ENCODE measurements around the gene TRERF1. TPM values are rescaled to one million over a fixed set of nuclear protein-coding genes. Genes with fewer than 3 reads are reported as not detected.

Gene TRERF1
- total RNA-seq, 4 donors from 2014 or later: 1.6 to 4.1 (median 2.6) TPM

GRCh38 chr6:42287756-42288155 lies 164.0 kb downstream of the TRERF1 start:
- Histone ChIP-seq H3K4me3 (replicated peaks in 1 of 3) (no peak overlapping the region), H3K9me3 (no peaks in the 10 kb centered on the region), H3K27me3 (no peaks in the 10 kb centered on the region), H3K27ac (no peak overlapping the region), H3K36me3 (no peaks in the 10 kb centered on the region), H3K4me1 (no peaks in the 10 kb centered on the region)
- WGBS, 2 donors: 83 to 90% methylated on average over 2 of the region's 2 CpGs
- TF ChIP-seq, protein P1, sequence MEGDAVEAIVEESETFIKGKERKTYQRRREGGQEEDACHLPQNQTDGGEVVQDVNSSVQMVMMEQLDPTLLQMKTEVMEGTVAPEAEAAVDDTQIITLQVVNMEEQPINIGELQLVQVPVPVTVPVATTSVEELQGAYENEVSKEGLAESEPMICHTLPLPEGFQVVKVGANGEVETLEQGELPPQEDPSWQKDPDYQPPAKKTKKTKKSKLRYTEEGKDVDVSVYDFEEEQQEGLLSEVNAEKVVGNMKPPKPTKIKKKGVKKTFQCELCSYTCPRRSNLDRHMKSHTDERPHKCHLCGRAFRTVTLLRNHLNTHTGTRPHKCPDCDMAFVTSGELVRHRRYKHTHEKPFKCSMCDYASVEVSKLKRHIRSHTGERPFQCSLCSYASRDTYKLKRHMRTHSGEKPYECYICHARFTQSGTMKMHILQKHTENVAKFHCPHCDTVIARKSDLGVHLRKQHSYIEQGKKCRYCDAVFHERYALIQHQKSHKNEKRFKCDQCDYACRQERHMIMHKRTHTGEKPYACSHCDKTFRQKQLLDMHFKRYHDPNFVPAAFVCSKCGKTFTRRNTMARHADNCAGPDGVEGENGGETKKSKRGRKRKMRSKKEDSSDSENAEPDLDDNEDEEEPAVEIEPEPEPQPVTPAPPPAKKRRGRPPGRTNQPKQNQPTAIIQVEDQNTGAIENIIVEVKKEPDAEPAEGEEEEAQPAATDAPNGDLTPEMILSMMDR (IDR thresholded peaks at IDR 0.05): no peak
- TF ChIP-seq POLR2A (IDR thresholded peaks at IDR 0.05): no peak
- no peak for DNase-seq
- intact Hi-C loops (cut with DNase I): no loop called here

- DNase-seq: no peak
- WGBS, 2 donors: 55 to 77% methylated on average over 7 of the region's 7 CpGs
- Histone ChIP-seq H3K4me3 (replicated peaks in 1 of 3) (no peak overlapping the region), H3K4me1 (peaks cover 6 to 26% of the 10 kb centered on the region in 2 donors), H3K36me3 (no peaks in the 10 kb centered on the region), H3K27ac (no peak overlapping the region), H3K27me3 (no peaks in the 10 kb centered on the region), H3K9me3 (no peaks in the 10 kb centered on the region)
- TF ChIP-seq, protein P1 (IDR thresholded peaks at IDR 0.05): no peak
- no peak for TF ChIP-seq POLR2A (IDR thresholded peaks at IDR 0.05)
- intact Hi-C loops (cut with DNase I): no loop called here
Observed at GRCh38 chr6:42281570-42281969, 170.2 kb downstream of the TRERF1 start.

GRCh38 chr6:42280966-42281533 lies 170.7 kb downstream of the TRERF1 start:
- DNase-seq: no peak
- no peak overlapping the region for H3K27ac ChIP-seq
- H3K4me3 ChIP-seq (replicated peaks in 1 of 3): no peak overlapping the region
- H3K4me1 ChIP-seq: peaks cover 6 to 27% of the 10 kb centered on the region in 2 donors
- TF ChIP-seq, protein P1 (IDR thresholded peaks at IDR 0.05): no peak
- no peak for TF ChIP-seq POLR2A (IDR thresholded peaks at IDR 0.05)
- no peaks in the 10 kb centered on the region for H3K9me3 ChIP-seq
- WGBS, 2 donors: 90 to 93% methylated on average over 5 of the region's 5 CpGs
- H3K36me3 ChIP-seq: no peaks in the 10 kb centered on the region
- H3K27me3 ChIP-seq: no peaks in the 10 kb centered on the region
- intact Hi-C loops (cut with DNase I): no loop called here

- peaks cover 6 to 27% of the 10 kb centered on the region in 2 donors for H3K4me1 ChIP-seq
- no peaks in the 10 kb centered on the region for H3K27me3 ChIP-seq
- no peak overlapping the region for H3K4me3 ChIP-seq (replicated peaks in 1 of 3)
- DNase-seq: no peak
- 69 to 77% methylated on average over 14 to 21 of the region's 24 CpGs for WGBS, 2 donors
- H3K9me3 ChIP-seq: no peaks in the 10 kb centered on the region
- TF ChIP-seq POLR2A (IDR thresholded peaks at IDR 0.05): no peak
- TF ChIP-seq, protein P1 (IDR thresholded peaks at IDR 0.05): no peak
- H3K36me3 ChIP-seq: no peaks in the 10 kb centered on the region
- H3K27ac ChIP-seq: no peak overlapping the region
- intact Hi-C loops (cut with DNase I): no loop called here
Observed at GRCh38 chr6:42279966-42280629, 171.6 kb downstream of the TRERF1 start.

GRCh38 chr6:42279144-42279781 lies 172.5 kb downstream of the TRERF1 start:
- Histone ChIP-seq H3K27me3 (no peaks in the 10 kb centered on the region), H3K4me1 (peaks cover 6 to 27% of the 10 kb centered on the region in 2 donors), H3K36me3 (no peaks in the 10 kb centered on the region), H3K27ac (no peak overlapping the region), H3K9me3 (no peaks in the 10 kb centered on the region), H3K4me3 (replicated peaks in 1 of 3) (no peak overlapping the region)
- no peak for DNase-seq
- TF ChIP-seq POLR2A (IDR thresholded peaks at IDR 0.05): no peak
- TF ChIP-seq, protein P1 (IDR thresholded peaks at IDR 0.05): no peak
- 74 to 75% methylated on average over 7 to 9 of the region's 9 CpGs for WGBS, 2 donors
- intact Hi-C loops (cut with DNase I): no loop called here

Measured in thyroid gland (tissue), 4 donors.